Esophagus muscularis mucosa (tissue), 4 donors: ENCODE data around the gene PRPF31. TPM values are rescaled to one million over a fixed set of nuclear protein-coding genes. Genes with fewer than 3 reads are reported as not detected.

Experiments used
- DNase-seq: peaks from one replicate; pipeline ENCODE4 v3.0.0-alpha.2; 2017; ENCODE audit errors: extremely low spot score
- H3K27ac ChIP-seq, 4 donors: fragments of 200-600 bp; sonication (generic); replicated peaks in 1 of 4; 1 replicate in 3 of 4; 2 replicates in 1 of 4; pipeline ENCODE4 v1.5.1; 2016 to 2019; ENCODE audit warnings: mild to moderate bottlenecking in 1 of 4
- H3K27me3 ChIP-seq, 4 donors: fragments of 200-600 bp; sonication (generic); one replicate each; pipeline versions ENCODE4 v1.5.1 to v1.6.0; 2016 to 2019
- H3K36me3 ChIP-seq, 4 donors: fragments of 200-600 bp; sonication (generic); one replicate each; pipeline ENCODE4 v1.5.1; 2016 to 2019
- H3K4me1 ChIP-seq, 4 donors: fragments of 200-600 bp; sonication (generic); one replicate each; pipeline ENCODE4 v1.5.1; 2016 to 2019
- H3K4me3 ChIP-seq, 4 donors: fragments of 200-600 bp; sonication (generic); 1 replicate in 2 of 4; 2 replicates in 2 of 4; pipeline ENCODE4 v1.5.1; 2016 to 2019; ENCODE audit warnings: mild to moderate bottlenecking in 4 of 4, moderate library complexity in 1 of 4
- H3K9me3 ChIP-seq, 4 donors: fragments of 200-600 bp; sonication (generic); 1 replicate in 3 of 4; 2 replicates in 1 of 4; pipeline ENCODE4 v1.5.1; 2016 to 2019
- EP300 ChIP-seq: sonication (generic); formaldehyde crosslinking; IDR thresholded peaks from one replicate; pipeline ENCODE4 v1.6.1; 2017; ENCODE audit warnings: antibody characterized with exemption
- POLR2A ChIP-seq: fragments of 450-650 bp; IDR thresholded peaks from one replicate; pipeline ENCODE4 v1.6.1; 2017; ENCODE audit warnings: antibody characterized with exemption, moderate library complexity, mild to moderate bottlenecking, low read depth
- POLR2AphosphoS5 ChIP-seq, 2 donors: sonication (generic); formaldehyde crosslinking; IDR thresholded peaks; one replicate each; pipeline ENCODE4 v1.6.1; 2017; ENCODE audit warnings: antibody characterized with exemption in 2 of 2
- WGBS: methylation state at CpG from one replicate; pipeline ENCODE4 v1.1.5; 2018; 5-methylcytosine and 5-hydroxymethylcytosine counted together
- intact Hi-C: fragments of 100-400 bp; cut with DNase I; formaldehyde crosslinking; loops from one replicate; pipeline ENCODE4 v1.15.1; 2023
- total RNA-seq, 4 donors: library from RNA; depleted of rRNA; stranded (reverse); fragments of >200 nt; gene quantifications; one replicate each; pipeline versions ENCODE4 v1.1.0 to v1.2.1, GENCODE V29; 2016
- TF ChIP-seq, protein P1 (sequence below), 3 experiments: fragments of 200-600 bp in 2 of 3; fragments of 450-650 bp in 1 of 3; sonication (generic) in 2 of 3; IDR thresholded peaks; one replicate each; pipeline ENCODE4 v1.5.1; 2017 to 2019; ENCODE audit warnings: antibody characterized with exemption in 3 of 3, mild to moderate bottlenecking in 2 of 3, moderate library complexity in 1 of 3

Gene PRPF31
- total RNA-seq, 4 donors from 2014 or later: 44.9 to 64.3 (median 56.0) TPM

GRCh38 chr19:54128441-54128725 lies 12.8 kb downstream of the PRPF31 start:
- peaks cover 79 to 98% (median 93%) of the 10 kb centered on the region in 4 donors for H3K36me3 ChIP-seq
- 91% methylated on average over 16 of the region's 20 CpGs for WGBS
- TF ChIP-seq POLR2A (no peak), POLR2AphosphoS5 (IDR thresholded peaks at IDR 0.05) (no peak), EP300 (no peak)
- TF ChIP-seq, protein P1, sequence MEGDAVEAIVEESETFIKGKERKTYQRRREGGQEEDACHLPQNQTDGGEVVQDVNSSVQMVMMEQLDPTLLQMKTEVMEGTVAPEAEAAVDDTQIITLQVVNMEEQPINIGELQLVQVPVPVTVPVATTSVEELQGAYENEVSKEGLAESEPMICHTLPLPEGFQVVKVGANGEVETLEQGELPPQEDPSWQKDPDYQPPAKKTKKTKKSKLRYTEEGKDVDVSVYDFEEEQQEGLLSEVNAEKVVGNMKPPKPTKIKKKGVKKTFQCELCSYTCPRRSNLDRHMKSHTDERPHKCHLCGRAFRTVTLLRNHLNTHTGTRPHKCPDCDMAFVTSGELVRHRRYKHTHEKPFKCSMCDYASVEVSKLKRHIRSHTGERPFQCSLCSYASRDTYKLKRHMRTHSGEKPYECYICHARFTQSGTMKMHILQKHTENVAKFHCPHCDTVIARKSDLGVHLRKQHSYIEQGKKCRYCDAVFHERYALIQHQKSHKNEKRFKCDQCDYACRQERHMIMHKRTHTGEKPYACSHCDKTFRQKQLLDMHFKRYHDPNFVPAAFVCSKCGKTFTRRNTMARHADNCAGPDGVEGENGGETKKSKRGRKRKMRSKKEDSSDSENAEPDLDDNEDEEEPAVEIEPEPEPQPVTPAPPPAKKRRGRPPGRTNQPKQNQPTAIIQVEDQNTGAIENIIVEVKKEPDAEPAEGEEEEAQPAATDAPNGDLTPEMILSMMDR (IDR thresholded peaks at IDR 0.05): no peak
- H3K9me3 ChIP-seq: no peaks in the 10 kb centered on the region
- intact Hi-C loops: no loop called here
- H3K4me1 ChIP-seq: no peaks in the 10 kb centered on the region
- DNase-seq: no peak
- H3K4me3 ChIP-seq: no peak overlapping the region
- no peak overlapping the region for H3K27ac ChIP-seq
- no peaks in the 10 kb centered on the region for H3K27me3 ChIP-seq

DNA sequence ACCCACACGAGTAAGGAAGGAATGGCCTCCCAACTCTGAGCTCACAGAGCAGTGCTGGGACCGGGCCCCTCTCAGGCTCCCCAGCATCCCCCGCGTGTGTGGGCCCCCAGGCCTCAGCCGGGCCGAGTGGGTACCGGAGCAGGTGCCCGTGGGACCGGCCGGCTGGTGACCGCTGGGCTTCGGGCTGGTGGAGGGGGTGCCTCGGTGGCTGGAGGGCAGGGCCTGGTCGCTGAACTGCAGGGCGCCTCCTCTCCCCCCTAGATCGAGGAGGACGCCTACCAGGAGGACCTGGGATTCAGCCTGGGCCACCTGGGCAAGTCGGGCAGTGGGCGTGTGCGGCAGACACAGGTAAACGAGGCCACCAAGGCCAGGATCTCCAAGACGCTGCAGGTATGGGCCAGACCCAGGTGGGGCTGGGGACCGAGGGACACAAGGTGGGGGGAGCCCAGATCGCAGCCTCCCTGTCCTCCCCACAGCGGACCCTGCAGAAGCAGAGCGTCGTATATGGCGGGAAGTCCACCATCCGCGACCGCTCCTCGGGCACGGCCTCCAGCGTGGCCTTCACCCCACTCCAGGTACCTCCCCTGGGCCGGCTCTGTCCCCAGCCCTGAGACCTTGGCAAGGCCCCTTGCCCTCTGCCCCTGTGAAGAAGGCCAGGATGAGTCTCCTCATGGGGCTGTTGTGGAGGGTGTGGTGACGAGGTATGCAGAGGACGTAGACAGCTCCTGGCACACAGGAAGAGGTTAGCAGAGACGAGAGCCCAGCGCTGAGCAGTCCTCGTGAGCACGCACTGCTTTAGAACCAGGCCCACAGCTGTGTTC lies 13.5 kb downstream of the PRPF31 start:
- Histone ChIP-seq H3K27me3 (no peaks in the 10 kb centered on the region), H3K27ac (no peak overlapping the region), H3K9me3 (no peaks in the 10 kb centered on the region), H3K36me3 (peaks cover 73 to 92% (median 87%) of the 10 kb centered on the region in 4 donors), H3K4me1 (no peaks in the 10 kb centered on the region), H3K4me3 (no peak overlapping the region)
- TF ChIP-seq POLR2AphosphoS5 (IDR thresholded peaks at IDR 0.05): no peak
- TF ChIP-seq, protein P1 (IDR thresholded peaks at IDR 0.05): no peak
- no peak for TF ChIP-seq EP300
- no peak for TF ChIP-seq POLR2A
- intact Hi-C loops: no loop called here
- DNase-seq: no peak
- 96% methylated on average over 28 of the region's 41 CpGs for WGBS

- TF ChIP-seq POLR2A: no peak
- TF ChIP-seq EP300: no peak
- TF ChIP-seq, protein P1 (IDR thresholded peaks at IDR 0.05): no peak
- TF ChIP-seq POLR2AphosphoS5 (IDR thresholded peaks at IDR 0.05): no peak
- no peak for DNase-seq
- peaks cover 67 to 86% (median 81%) of the 10 kb centered on the region in 4 donors for H3K36me3 ChIP-seq
- intact Hi-C loops: no loop called here
- WGBS: no CpG with 5 or more reads among the region's 20 CpGs
- no peaks in the 10 kb centered on the region for H3K27me3 ChIP-seq
- no peaks in the 10 kb centered on the region for H3K9me3 ChIP-seq
- no peak overlapping the region for H3K27ac ChIP-seq
- H3K4me1 ChIP-seq: no peaks in the 10 kb centered on the region
- no peak overlapping the region for H3K4me3 ChIP-seq
Measured at GRCh38 chr19:54129617-54129996, 14.1 kb downstream of the PRPF31 start.

DNA sequence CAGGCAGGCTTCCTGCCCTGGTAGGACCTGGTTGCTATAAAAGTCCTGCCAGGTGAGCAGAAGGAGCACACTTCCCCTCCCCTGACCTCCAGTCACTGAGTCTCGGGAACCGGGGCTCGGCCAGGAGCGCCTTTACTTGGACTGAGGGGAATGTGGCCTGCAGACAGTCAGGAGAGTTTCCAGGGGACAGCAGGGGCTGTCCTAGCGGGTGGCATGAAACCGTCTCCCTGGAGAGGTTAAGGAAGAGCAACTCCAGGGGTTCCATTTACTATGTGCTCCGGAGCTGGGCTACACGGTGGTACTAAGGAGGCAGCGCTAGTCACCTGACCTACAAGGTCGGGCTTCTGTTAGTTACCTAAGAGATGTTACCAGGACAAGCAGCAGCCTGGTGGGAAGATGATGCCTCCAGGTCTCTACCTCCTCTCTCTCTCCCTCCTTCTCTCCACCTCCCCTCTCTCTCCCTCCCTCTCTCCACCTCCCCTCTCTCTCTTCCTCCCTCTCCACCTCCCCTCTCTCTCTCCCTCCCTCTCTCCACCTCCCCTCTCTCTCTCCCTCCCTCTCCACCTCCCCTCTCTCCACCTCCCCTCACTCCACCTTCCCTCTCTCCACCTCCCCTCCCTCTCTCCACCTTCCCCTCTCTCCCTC lies 17.9 kb downstream of the PRPF31 start:
- DNase-seq: no peak
- intact Hi-C loops: no loop called here
- no peaks in the 10 kb centered on the region for H3K27me3 ChIP-seq
- H3K9me3 ChIP-seq: no peaks in the 10 kb centered on the region
- WGBS: 83% methylated on average over 10 of the region's 10 CpGs
- TF ChIP-seq POLR2AphosphoS5 (IDR thresholded peaks at IDR 0.05): no peak
- TF ChIP-seq, protein P1 (IDR thresholded peaks at IDR 0.05): no peak
- TF ChIP-seq POLR2A: no peak
- no peak for TF ChIP-seq EP300
- H3K4me3 ChIP-seq: no peak overlapping the region
- H3K4me1 ChIP-seq: peaks cover 9 to 19% (median 15%) of the 10 kb centered on the region in 4 donors
- peaks cover 31 to 47% (median 43%) of the 10 kb centered on the region in 4 donors for H3K36me3 ChIP-seq
- no peak overlapping the region for H3K27ac ChIP-seq
